ENCODE measurements around the gene GIGYF2. TPM values are rescaled to one million over a fixed set of nuclear protein-coding genes. Genes with fewer than 3 reads are reported as not detected.
"Not testable (repeated sequence)": the region's sequence is repeated elsewhere in the genome, so short reads cannot be mapped to it uniquely, and the experiment has no call there.

Gene GIGYF2
- total RNA-seq, 1 donor from 2014 or later = 27.8 TPM

- not testable (repeated sequence) for DNase-seq (ENCODE audit: low spot score); ATAC-seq
These were observed 210.0 kb downstream of the GIGYF2 start for GRCh38 chr2:232906867-232907717.

DNA sequence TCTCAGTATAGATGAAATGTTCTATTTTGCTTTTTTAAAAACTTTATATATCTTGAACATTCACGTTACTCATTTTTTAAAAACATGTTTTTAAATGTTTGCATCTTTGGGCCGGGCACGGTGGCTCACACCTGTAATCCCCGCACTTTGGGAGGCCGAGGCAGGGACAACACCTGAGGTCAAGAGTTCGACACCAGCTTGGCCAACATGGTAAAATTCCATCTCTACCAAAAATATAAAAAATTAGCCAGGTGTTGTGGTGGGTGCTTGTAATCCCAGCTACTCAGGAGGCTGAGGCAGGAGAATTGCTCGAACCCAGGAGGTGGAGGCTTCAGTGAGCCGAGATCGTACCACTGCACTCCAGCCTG is 210.6 kb downstream of the GIGYF2 start:
- DNase-seq (ENCODE audit: low spot score); ATAC-seq: not testable (repeated sequence)

DNA sequence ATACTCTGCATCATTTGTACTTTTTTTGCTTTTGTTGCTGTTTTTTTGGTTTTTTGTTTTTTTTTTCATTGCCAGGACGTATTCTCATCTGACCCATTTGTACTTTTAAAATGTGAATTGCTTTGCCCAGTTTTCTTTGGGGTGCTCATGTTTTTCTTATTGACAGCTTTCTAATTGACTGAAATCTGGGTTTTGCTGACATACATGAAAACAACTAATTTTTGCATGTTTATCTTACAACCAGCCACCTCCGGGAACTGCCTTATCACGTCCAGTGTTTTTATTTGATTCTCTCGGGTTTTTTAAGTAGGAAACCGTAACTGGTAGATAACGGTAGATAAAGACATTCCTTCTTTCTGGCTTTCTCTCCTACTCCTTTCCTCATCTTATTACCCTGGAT is 211.6 kb downstream of the GIGYF2 start:
- ATAC-seq = no peak
- no peak for DNase-seq (ENCODE audit: low spot score)

Other genes starting within 250 kb of the GIGYF2 start
- gene ALPI, start 241.2 kb upstream of the GIGYF2 start, total RNA-seq = not detected
- gene ECEL1, start 209.5 kb upstream of the GIGYF2 start, total RNA-seq = 0.48 TPM
- not detected for gene PRSS56, start 176.9 kb upstream of the GIGYF2 start, total RNA-seq
- not detected for gene CHRND, start 171.2 kb upstream of the GIGYF2 start, total RNA-seq
- gene CHRNG, start 157.6 kb upstream of the GIGYF2 start, total RNA-seq = not detected
- 1.3 TPM for gene TIGD1, start 146.8 kb upstream of the GIGYF2 start, total RNA-seq
- 37.4 TPM for gene EIF4E2, start 146.6 kb upstream of the GIGYF2 start, total RNA-seq
- 27.3 TPM for gene EFHD1, start 63.7 kb upstream of the GIGYF2 start, total RNA-seq
- gene KCNJ13, start 79.2 kb downstream of the GIGYF2 start, total RNA-seq = not detected
- 15.5 TPM for gene SNORC, start 172.9 kb downstream of the GIGYF2 start, total RNA-seq